H1 (cell line): ENCODE results near the gene RGS8. TPM values are rescaled to one million over a fixed set of nuclear protein-coding genes. Genes with fewer than 3 reads are reported as not detected.
"Not testable (repeated sequence)": the region's sequence is repeated elsewhere in the genome, so short reads cannot be mapped to it uniquely, and the experiment has no call there.

Experiments
- CTCF ChIA-PET: fragments of 300-600 bp; sonication (Branson Sonifier 250); formaldehyde crosslinking; loops from one replicate; lab custom pipeline; 2021; ENCODE audit not compliant: partially characterized antibody; lab: Charles Lee
- POLR2A ChIA-PET: fragments of 300-600 bp; sonication (Branson Sonifier 250); formaldehyde crosslinking; loops from one replicate; lab custom pipeline; 2021; ENCODE audit warnings: inconsistent platforms; ENCODE audit not compliant: partially characterized antibody; lab: Charles Lee
- DNase-seq, 2 experiments: peaks; one replicate each; pipeline versions ENCODE4 v3.0.0 to v3.0.0-alpha.2; 2010 to 2022; ENCODE audit warnings: low spot score in 2 of 2, low read depth in 1 of 2, mixed read lengths in 1 of 2
- FAIRE-seq: peaks from 2 replicates; lab custom pipeline; 2011; peaks lifted over from hg19 to GRCh38; lab: Jason Lieb, UNC
- H2AFZ ChIP-seq: 2 replicates; pipeline ENCODE4 v1.8.1; 2012; ENCODE audit warnings: low read length, inconsistent platforms
- H2AK5ac ChIP-seq: 2 replicates; pipeline ENCODE4 v1.6.1; 2013; ENCODE audit warnings: low read depth, low read length
- H2BK120ac ChIP-seq: replicated peaks from 2 replicates; pipeline ENCODE3; 2013; ENCODE audit warnings: low read depth, low read length, inconsistent platforms
- H2BK12ac ChIP-seq: 2 replicates; pipeline ENCODE4 v1.6.1; 2013; ENCODE audit warnings: low read depth, low read length
- H2BK15ac ChIP-seq: 2 replicates; pipeline ENCODE4 v1.6.1; 2013; ENCODE audit warnings: low read length
- H2BK20ac ChIP-seq: 2 replicates; pipeline ENCODE4 v1.6.1; 2013; ENCODE audit warnings: low read length
- H2BK5ac ChIP-seq: 2 replicates; pipeline ENCODE4 v1.6.1; 2013; ENCODE audit warnings: low read depth, low read length
- H3K14ac ChIP-seq: 2 replicates; pipeline ENCODE4 v1.6.1; 2013; ENCODE audit warnings: inconsistent platforms; ENCODE audit not compliant: insufficient read length
- H3K18ac ChIP-seq: 2 replicates; pipeline ENCODE4 v1.6.1; 2013; ENCODE audit warnings: low read length; ENCODE audit errors: extremely low read depth
- H3K23ac ChIP-seq: 2 replicates; pipeline ENCODE4 v1.6.1; 2013; ENCODE audit warnings: inconsistent platforms; ENCODE audit not compliant: insufficient read length
- H3K23me2 ChIP-seq: 2 replicates; pipeline ENCODE4 v1.6.1; 2013; ENCODE audit warnings: low read depth, low read length
- H3K27ac ChIP-seq: 2 replicates; pipeline ENCODE4 v1.6.1; 2011; ENCODE audit warnings: low read depth, low read length, inconsistent platforms
- H3K27me3 ChIP-seq, 4 experiments: replicated peaks in 1 of 4; 1 replicate in 1 of 4; 2 replicates in 3 of 4; pipeline versions ENCODE4 v1.6.1 to v1.8.1; 2011 to 2013; ENCODE audit warnings: low read length in 3 of 4, mild to moderate bottlenecking in 3 of 4, inconsistent platforms in 2 of 4, mixed read lengths in 2 of 4, moderate library complexity in 1 of 4; ENCODE audit not compliant: control insufficient read depth in 3 of 4, insufficient read depth in 3 of 4; ENCODE audit errors: extremely low read depth in 1 of 4
- H3K36me3 ChIP-seq, 4 experiments: 2 replicates each; pipeline versions ENCODE4 v1.6.1 to v1.8.1; 2011 to 2013; ENCODE audit warnings: mild to moderate bottlenecking in 4 of 4, low read length in 3 of 4, moderate library complexity in 2 of 4, control low read depth in 1 of 4, inconsistent platforms in 1 of 4; ENCODE audit not compliant: insufficient read depth in 4 of 4, control insufficient read depth in 2 of 4
- H3K4ac ChIP-seq: replicated peaks from 2 replicates; pipeline ENCODE3; 2013; ENCODE audit warnings: low read length, low read depth, mixed read lengths, inconsistent platforms; ENCODE audit not compliant: insufficient read length
- H3K4me1 ChIP-seq, 4 experiments: replicated peaks in 1 of 4; 1 replicate in 1 of 4; 2 replicates in 3 of 4; pipeline versions ENCODE4 v1.6.1 to v1.8.1; 2011 to 2013; ENCODE audit warnings: low read length in 3 of 4, inconsistent platforms in 2 of 4, mixed read lengths in 1 of 4; ENCODE audit not compliant: insufficient read depth in 4 of 4, control insufficient read depth in 3 of 4
- H3K4me2 ChIP-seq, 2 experiments: 2 replicates each; pipeline versions ENCODE4 v1.6.1 to v1.8.1; 2011 to 2013; ENCODE audit warnings: low read depth in 2 of 2, low read length in 2 of 2, control low read depth in 1 of 2, inconsistent platforms in 1 of 2, mild to moderate bottlenecking in 1 of 2; ENCODE audit not compliant: insufficient read depth in 1 of 2
- H3K4me3 ChIP-seq, 4 experiments: fragments of 200-600, 300-600 bp in 1 of 4; sonication (generic), shearing (Covaris generic), sonication (Bioruptor Twin) in 1 of 4; 2 replicates each; pipeline versions ENCODE4 v1.5.1 to v1.8.1; 2011 to 2016; ENCODE audit warnings: low read length in 4 of 4, low read depth in 3 of 4, control low read depth in 2 of 4, inconsistent platforms in 2 of 4, mild to moderate bottlenecking in 2 of 4, mixed read lengths in 1 of 4, moderate library complexity in 1 of 4; ENCODE audit not compliant: insufficient read depth in 2 of 4; ENCODE audit errors: extremely low read depth in 1 of 4
- H3K56ac ChIP-seq: replicated peaks from 2 replicates; pipeline ENCODE3; 2013; ENCODE audit warnings: low read depth, mild to moderate bottlenecking, mixed read lengths, low read length, inconsistent platforms; ENCODE audit not compliant: insufficient read length
- H3K79me1 ChIP-seq: 2 replicates; pipeline ENCODE4 v1.6.1; 2013; ENCODE audit warnings: low read depth, low read length, control low read depth
- H3K79me2 ChIP-seq, 2 experiments: 2 replicates each; pipeline versions ENCODE4 v1.6.1 to v1.8.1; 2012 to 2013; ENCODE audit warnings: low read length in 2 of 2, mild to moderate bottlenecking in 2 of 2, inconsistent platforms in 1 of 2; ENCODE audit not compliant: insufficient read depth in 2 of 2, control insufficient read depth in 1 of 2
- H3K9ac ChIP-seq, 4 experiments: replicated peaks in 1 of 4; 1 replicate in 1 of 4; 2 replicates in 3 of 4; pipeline versions ENCODE4 v1.6.1 to v1.8.1; 2011 to 2013; ENCODE audit warnings: low read depth in 3 of 4, low read length in 3 of 4, control low read depth in 2 of 4, mild to moderate bottlenecking in 2 of 4, moderate library complexity in 2 of 4, inconsistent platforms in 1 of 4; ENCODE audit errors: extremely low read depth in 1 of 4
- H3K9me3 ChIP-seq, 2 experiments: 2 replicates each; pipeline versions ENCODE4 v1.6.1 to v1.8.1; 2012 to 2013; ENCODE audit warnings: mild to moderate bottlenecking in 2 of 2, moderate library complexity in 2 of 2, control low read depth in 1 of 2, inconsistent platforms in 1 of 2, low read depth in 1 of 2, low read length in 1 of 2, mixed read lengths in 1 of 2; ENCODE audit not compliant: insufficient read depth in 2 of 2
- H4K20me1 ChIP-seq, 2 experiments: replicated peaks in 1 of 2; 2 replicates each; pipeline versions ENCODE3 to v1.8.1; 2011 to 2013; ENCODE audit warnings: inconsistent platforms in 2 of 2, low read length in 2 of 2, mild to moderate bottlenecking in 1 of 2; ENCODE audit not compliant: insufficient read depth in 2 of 2, control insufficient read depth in 1 of 2
- H4K5ac ChIP-seq: 2 replicates; pipeline ENCODE4 v1.6.1; 2013; ENCODE audit warnings: low read length, low read depth, mixed read lengths, inconsistent platforms; ENCODE audit not compliant: insufficient read length
- H4K8ac ChIP-seq: 2 replicates; pipeline ENCODE4 v1.8.0; 2013; ENCODE audit warnings: mild to moderate bottlenecking, moderate library complexity, low read length, inconsistent platforms; ENCODE audit not compliant: insufficient read depth; ENCODE audit errors: extremely low read depth
- H4K91ac ChIP-seq: replicated peaks from 2 replicates; pipeline ENCODE3; 2013; ENCODE audit warnings: low read length, mixed read lengths, inconsistent platforms; ENCODE audit not compliant: insufficient read length
- EGR1 ChIP-seq: IDR thresholded peaks from 2 replicates; pipeline ENCODE4 v1.6.1; 2011; ENCODE audit warnings: low read depth, low read length, borderline replicate concordance
- NANOG ChIP-seq: IDR thresholded peaks from 2 replicates; pipeline ENCODE4 v1.6.1; 2011; ENCODE audit warnings: low read length, low read depth, mild to moderate bottlenecking, inconsistent platforms; ENCODE audit not compliant: insufficient read depth, poor library complexity, severe bottlenecking
- POU5F1 ChIP-seq: IDR thresholded peaks from 2 replicates; pipeline ENCODE4 v1.6.1; 2011; ENCODE audit warnings: low read depth, mild to moderate bottlenecking, low read length, moderate library complexity
- TEAD4 ChIP-seq: IDR thresholded peaks from 2 replicates; pipeline ENCODE4 v1.6.1; 2012; ENCODE audit warnings: low read depth, low read length, inconsistent platforms, mixed read lengths
- polyA plus RNA-seq, 7 experiments: library from polyadenylated mRNA; depleted of rRNA in 3 of 7; stranded (reverse) in 5 of 7; unstranded in 2 of 7; fragments of >200 nt in 5 of 7; fragments of 200-250 nt in 2 of 7; gene quantifications; 1 replicate in 5 of 7; 2 replicates in 1 of 7; 4 replicates in 1 of 7; pipeline versions ENCODE4 v1.2.1 to v1.2.3, GENCODE V29; 2011 to 2013; ENCODE audit warnings: missing spikeins in 2 of 7, mixed read lengths in 2 of 7
- total RNA-seq: library from RNA; stranded (reverse); fragmentation: NEBNext Ultra II Directional; extraction: Animal tissue kit (Norgen Biotek cat#: 25700); gene quantifications from 2 replicates; pipeline ENCODE4 v1.2.1, GENCODE V29; 2021

Gene RGS8
- total and polyA plus RNA-seq, 2 of the 8 experiments (the other 6 are each of a cell fraction or from before 2014, with no cell fraction given) = 0.13 to 0.23 TPM

DNA sequence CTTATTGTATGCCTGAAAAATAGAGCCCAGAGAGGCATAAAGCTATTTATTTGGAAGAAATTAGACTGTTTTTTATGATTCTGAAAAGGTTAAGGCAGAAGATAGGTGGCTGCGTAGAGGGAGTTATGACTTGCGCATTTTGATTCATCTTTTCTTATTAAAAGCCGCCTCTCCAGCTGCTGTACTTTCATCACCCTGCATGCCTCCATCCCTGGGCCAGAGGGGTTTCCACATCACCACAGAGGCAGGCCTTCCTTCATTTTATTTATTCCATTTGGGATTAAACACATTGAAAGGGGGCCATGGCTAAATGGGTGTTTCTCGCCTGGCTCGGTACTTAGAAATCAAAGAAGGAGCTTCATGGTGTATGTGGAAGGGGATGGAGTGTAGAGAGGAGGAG is 14.6 kb upstream of the RGS8 start (continued):
- TF ChIP-seq TEAD4 (no peak), POU5F1 (no peak), EGR1 (no peak), NANOG (no peak)

DNA sequence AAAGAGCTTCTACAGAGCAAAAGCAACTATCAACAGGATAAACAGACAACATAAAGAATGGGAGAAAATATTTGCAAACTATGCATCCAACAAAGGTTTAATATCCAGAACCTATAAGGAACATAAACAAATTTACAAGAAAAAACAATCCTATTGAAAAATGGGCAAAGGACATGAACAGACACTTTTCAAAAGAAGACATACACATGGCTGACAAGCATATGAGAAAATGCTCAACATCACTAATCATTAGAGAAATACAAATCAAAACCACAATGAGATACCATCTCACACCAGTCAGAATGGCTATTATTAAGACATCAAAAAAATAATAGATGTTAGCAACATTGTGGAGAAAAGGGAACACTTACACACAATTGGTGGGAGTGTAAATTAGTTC is 8.8 kb upstream of the RGS8 start:
- POLR2A ChIA-PET, H2AFZ ChIP-seq, H3K27ac ChIP-seq: not testable (repeated sequence)

More for the DNA sequence above, 8.8 kb upstream of the RGS8 start:
- not testable (repeated sequence) for H2BK20ac ChIP-seq, H3K27me3 ChIP-seq, H2BK15ac ChIP-seq, FAIRE-seq, H3K4me2 ChIP-seq, H3K4me1 ChIP-seq, H2BK120ac ChIP-seq, H3K79me1 ChIP-seq, H3K23me2 ChIP-seq, H4K20me1 ChIP-seq, H3K23ac ChIP-seq, H3K56ac ChIP-seq, H3K4me3 ChIP-seq, H4K91ac ChIP-seq, DNase-seq, H3K18ac ChIP-seq, H4K5ac ChIP-seq, H2AK5ac ChIP-seq, H2BK5ac ChIP-seq, H3K9ac ChIP-seq, H2BK12ac ChIP-seq, H3K36me3 ChIP-seq, H3K79me2 ChIP-seq, H3K9me3 ChIP-seq, H3K14ac ChIP-seq, H3K4ac ChIP-seq, H4K8ac ChIP-seq
- CTCF ChIA-PET = interaction anchor here (1.5 kb wide), 1 partner anchor 10 kb away, joined by 3 read pairs; no protein-coding TSS in a partner anchor
